Measurements from ENCODE around the gene CPXM1.

CPXM1 gene

DNA sequence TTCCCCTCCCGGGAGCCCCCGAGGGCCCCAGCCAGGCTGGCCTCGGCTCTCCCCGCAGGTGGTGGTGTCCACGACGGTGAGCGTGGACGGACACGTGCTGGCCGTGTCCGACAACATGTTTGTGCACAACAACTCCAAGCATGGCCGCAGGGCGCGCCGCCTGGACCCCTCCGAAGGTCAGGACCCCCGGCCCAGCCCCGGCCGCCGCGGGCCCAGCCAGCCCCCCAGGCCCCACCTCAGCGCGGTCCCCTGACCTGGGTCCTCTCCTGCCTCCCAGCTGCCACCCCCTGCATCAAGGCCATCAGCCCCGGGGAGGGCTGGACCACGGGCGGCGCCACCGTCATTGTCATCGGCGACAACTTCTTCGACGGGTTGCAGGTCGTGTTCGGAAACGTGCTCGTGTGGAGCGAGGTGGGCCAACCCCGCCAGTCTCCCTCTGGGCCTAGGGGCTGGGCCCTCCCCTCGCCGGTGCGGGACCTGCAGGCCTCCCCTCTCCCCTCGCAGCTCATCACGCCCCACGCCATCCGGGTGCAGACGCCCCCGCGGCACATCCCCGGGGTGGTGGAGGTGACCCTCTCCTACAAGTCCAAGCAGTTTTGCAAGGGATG is 51.0 kb downstream of the CPXM1 start:
- Mint-ChIP-seq H3K9me3 (no peaks in the 10 kb centered on the region), H3K4me1 (peaks cover 27% of the 10 kb centered on the region), H3K27ac (no peak overlapping the region), H3K4me3 (no peak overlapping the region), H3K36me3 (no peaks in the 10 kb centered on the region), H3K27me3 (peaks cover 82% of the 10 kb centered on the region)
- CTCF ChIA-PET = interaction anchor here (0.7 to 1.0 kb wide), 2 partner anchors 62 to 473 kb away, joined by 3 read pairs; no protein-coding TSS in a partner anchor
- no peak for DNase-seq

DNA sequence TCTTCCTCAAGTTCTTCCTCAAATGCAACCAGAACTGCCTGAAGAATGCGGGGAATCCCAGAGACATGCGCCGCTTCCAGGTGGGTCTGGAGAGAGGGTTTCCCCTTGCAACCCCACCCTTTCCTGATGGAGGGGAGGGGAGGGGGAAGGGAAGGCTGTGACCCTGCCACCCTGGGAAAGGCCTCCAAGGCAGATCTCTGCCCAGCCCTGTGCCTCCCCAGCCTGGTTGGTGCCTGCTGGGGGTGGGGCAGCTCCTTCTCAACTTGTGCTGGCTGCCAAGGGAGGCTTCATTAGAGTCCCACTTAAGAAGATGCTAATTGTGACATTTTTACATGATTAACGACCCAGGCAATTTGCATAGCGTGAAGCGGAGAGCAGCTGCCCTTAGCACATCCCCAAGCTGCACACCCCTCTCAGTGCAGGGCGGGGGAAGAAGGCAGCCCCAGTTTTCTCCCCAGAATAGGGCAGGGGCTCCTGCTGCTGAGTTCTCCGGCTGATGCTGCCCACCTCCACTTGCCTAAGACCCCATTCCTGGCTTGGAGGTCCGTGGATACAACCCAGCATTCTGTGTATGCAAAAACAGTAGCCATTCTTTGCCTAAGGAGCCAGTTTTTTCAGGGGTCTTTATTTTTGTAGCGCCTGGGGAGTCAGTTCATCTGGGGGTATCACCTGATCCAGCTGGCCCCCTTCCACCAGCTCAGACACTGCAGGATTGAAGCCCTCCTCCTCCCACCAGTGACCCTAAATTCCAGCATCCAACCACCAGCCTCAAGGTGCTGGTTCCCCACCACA is 51.7 kb downstream of the CPXM1 start:
- Mint-ChIP-seq H3K27me3 (peaks cover 75% of the 10 kb centered on the region), H3K27ac (no peak overlapping the region), H3K9me3 (no peaks in the 10 kb centered on the region), H3K4me1 (peaks cover 23% of the 10 kb centered on the region), H3K4me3 (no peak overlapping the region), H3K36me3 (no peaks in the 10 kb centered on the region)
- CTCF ChIA-PET = no interaction called here
- DNase-seq = no peak

DNA sequence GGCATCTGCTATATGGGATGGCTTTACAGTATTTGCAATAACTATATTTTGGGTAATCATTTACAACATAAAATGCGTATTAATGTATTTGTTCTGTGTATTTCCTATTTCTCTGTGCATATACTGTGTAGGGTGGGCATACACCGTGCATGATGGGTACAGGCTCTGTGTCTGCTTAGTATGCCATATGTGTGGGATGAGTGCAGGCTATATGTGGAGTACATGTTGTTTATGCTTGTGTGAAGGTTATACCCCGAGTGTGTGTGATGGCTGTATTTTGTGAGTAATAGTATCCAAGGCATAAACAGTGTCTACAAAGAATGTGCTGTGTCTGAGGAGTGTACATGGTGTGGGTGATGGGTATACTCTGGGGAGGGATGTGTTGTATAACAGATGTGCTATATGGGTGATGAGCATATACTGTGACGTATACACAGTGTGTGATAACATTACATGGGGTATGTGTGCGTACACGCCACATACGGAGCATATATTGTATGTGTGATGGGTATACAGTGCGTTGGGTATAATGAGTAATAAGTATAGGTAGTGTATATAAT is 52.7 kb downstream of the CPXM1 start:
- Mint-ChIP-seq H3K27me3 (peaks cover 73% of the 10 kb centered on the region), H3K4me3 (no peak overlapping the region), H3K4me1 (peaks cover 20% of the 10 kb centered on the region), H3K9me3 (no peaks in the 10 kb centered on the region), H3K36me3 (no peaks in the 10 kb centered on the region), H3K27ac (no peak overlapping the region)
- no peak for DNase-seq
- CTCF ChIA-PET = no interaction called here

DNA sequence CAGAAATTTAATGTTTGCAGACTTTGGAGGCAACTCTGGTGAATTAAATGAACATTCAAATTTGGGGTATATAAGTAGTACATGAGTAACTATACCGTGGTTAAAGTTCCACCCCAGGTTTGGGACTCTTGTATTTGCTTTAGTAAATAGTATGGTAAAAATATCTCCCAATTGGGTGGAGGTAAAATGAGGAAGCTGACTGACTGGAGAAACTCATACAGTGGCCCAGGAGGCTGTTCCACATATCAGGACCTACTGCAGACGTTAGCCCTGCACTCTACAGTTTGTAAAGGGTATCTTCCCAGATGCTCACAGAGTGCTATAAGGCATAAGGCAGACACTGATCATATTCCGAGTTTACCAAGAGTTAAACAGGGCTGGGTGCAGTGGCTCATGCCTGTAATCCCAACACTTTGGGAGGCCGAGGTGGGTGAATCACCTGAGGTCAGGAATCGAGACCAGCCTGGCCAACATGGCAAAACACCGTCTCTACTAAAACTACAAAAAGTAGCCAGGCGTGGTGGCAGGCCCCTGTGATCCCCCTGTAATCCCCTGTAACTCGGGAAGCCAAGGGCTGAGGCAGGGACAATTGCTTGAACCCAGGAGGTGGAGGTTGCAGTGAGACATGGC is 53.7 kb downstream of the CPXM1 start:
- H3K27ac Mint-ChIP-seq = no peak overlapping the region
- no peaks in the 10 kb centered on the region for H3K9me3 Mint-ChIP-seq
- peaks cover 28% of the 10 kb centered on the region for H3K4me1 Mint-ChIP-seq
- H3K36me3 Mint-ChIP-seq = no peaks in the 10 kb centered on the region
- DNase-seq = no peak
- CTCF ChIA-PET = no interaction called here
- H3K4me3 Mint-ChIP-seq = no peak overlapping the region
- peaks cover 66% of the 10 kb centered on the region for H3K27me3 Mint-ChIP-seq

DNA sequence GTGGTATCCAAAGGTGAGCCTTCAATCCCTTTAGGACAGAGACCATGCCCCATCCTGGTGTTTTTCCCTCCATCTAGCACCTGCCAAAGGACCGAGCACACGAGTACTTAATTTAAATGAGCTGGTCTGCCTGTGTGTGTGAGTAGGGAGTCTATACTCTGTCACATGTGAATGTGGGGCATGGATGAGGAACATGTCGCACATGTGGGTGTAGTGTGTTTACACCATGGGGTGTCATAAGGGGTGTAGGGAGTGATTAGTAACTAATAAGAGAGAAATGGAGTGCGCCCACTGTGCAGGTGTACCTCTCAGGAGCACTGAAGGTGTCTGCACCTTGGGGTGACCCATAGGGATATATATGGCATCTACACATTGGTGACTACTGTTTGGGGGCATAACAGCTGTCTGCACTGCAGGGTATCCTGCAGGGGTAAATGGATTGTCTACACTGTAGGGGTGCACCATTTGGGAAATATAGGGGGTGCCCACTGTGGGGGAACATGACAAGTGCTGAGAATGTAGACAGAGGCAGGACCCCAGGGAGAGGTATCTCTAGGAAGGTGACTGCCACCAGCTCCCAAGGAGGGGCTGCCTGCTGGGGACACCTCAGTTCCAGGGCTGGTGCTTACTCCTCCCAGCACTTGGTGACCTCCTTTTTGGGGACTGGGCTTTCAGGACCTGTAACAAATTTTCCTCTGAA is 54.3 kb downstream of the CPXM1 start:
- Mint-ChIP-seq H3K27me3 (peaks cover 59% of the 10 kb centered on the region), H3K36me3 (no peaks in the 10 kb centered on the region), H3K9me3 (no peaks in the 10 kb centered on the region), H3K4me1 (peaks cover 30% of the 10 kb centered on the region), H3K4me3 (no peak overlapping the region), H3K27ac (no peak overlapping the region)
- CTCF ChIA-PET = no interaction called here
- no peak for DNase-seq

DNA sequence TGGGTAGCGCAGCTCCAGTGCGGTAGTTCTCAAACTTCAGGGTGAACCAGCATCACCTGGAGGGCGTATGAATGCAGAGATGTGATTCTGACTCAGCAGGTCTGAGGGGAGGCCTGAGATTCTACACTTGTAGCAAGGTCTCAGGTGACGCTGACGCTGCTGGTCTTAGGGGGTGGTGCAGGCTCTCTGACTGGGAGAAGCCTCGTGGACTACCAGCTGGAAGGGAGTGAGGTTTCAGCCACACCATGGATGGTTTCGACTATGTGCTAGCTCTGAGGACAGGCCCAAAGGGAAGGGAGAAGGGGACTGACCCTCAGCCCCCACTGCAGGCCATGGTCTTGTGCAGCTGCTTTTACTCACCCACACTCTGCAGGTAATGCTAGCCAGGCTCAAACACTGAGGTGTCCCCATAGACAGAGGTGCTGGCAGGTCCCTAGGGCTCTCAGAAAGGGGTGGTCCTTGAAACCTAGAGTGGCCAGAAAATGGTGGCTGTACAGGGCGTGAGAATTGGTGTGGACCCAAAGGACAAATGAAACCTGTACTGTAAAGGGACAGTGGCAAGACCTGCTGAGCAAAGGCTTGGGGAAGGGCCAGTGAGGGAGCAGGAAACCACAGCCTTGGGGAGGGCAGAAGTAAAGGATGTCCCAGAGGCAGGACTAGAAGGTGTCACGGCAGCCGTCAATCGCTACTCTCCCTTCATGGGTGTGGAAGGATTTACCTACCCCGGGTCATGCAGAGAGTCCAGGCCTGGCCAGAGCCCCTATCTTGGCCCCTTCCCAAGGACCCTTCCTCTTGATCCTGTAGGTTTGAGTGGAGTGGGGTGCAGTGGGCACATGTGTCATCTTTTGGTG is 55.1 kb downstream of the CPXM1 start:
- no peaks in the 10 kb centered on the region for H3K36me3 Mint-ChIP-seq
- CTCF ChIA-PET = interaction anchor here (1.3 to 2.4 kb wide), 3 partner anchors 52 to 60 kb away, joined by 3 to 19 read pairs (median 9); no protein-coding TSS in a partner anchor
- H3K4me1 Mint-ChIP-seq = peaks cover 32% of the 10 kb centered on the region

More for the DNA sequence above, 55.1 kb downstream of the CPXM1 start:
- peaks cover 56% of the 10 kb centered on the region for H3K27me3 Mint-ChIP-seq
- DNase-seq = no peak
- H3K27ac Mint-ChIP-seq = no peak overlapping the region
- H3K4me3 Mint-ChIP-seq = no peak overlapping the region
- no peaks in the 10 kb centered on the region for H3K9me3 Mint-ChIP-seq
